Tibial nerve (tissue), 4 donors: ENCODE measurements around the gene ELF2. TPM values are rescaled to one million over a fixed set of nuclear protein-coding genes. Genes with fewer than 3 reads are reported as not detected.
"Not testable (repeated sequence)": the region's sequence is repeated elsewhere in the genome, so short reads cannot be mapped to it uniquely, and the experiment has no call there.

Experiments
- DNase-seq, 2 donors: peaks; one replicate each; pipeline ENCODE4 v3.0.0-alpha.2; 2019; ENCODE audit warnings: low spot score in 2 of 2
- H3K27ac ChIP-seq, 4 donors: fragments of 200-600 bp; sonication (generic) in 3 of 4; one replicate each; pipeline ENCODE4 v1.5.1; 2017 to 2019; ENCODE audit warnings: mild to moderate bottlenecking in 1 of 4
- H3K27me3 ChIP-seq, 2 donors: fragments of 200-600 bp; sonication (generic) in 1 of 2; one replicate each; pipeline versions ENCODE4 v1.5.1 to v1.6.0; 2017 to 2019
- H3K36me3 ChIP-seq, 3 donors: fragments of 200-600 bp; sonication (generic); one replicate each; pipeline ENCODE4 v1.5.1; 2018 to 2019
- H3K4me1 ChIP-seq, 4 donors: fragments of 200-600 bp; sonication (generic) in 3 of 4; one replicate each; pipeline ENCODE4 v1.5.1; 2017 to 2019
- H3K4me3 ChIP-seq, 4 donors: fragments of 200-600 bp; sonication (generic) in 3 of 4; one replicate each; pipeline ENCODE4 v1.5.1; 2017 to 2019; ENCODE audit warnings: mild to moderate bottlenecking in 1 of 4, moderate library complexity in 1 of 4
- H3K9me3 ChIP-seq, 4 donors: fragments of 200-600 bp; sonication (generic) in 3 of 4; one replicate each; pipeline ENCODE4 v1.5.1; 2017 to 2019
- CTCF ChIP-seq, 5 experiments: fragments of 200-600 bp in 3 of 5; fragments of 450-650 bp in 2 of 5; sonication (generic) in 3 of 5; IDR thresholded peaks; one replicate each; pipeline ENCODE4 v1.5.1; 2016 to 2019; ENCODE audit warnings: antibody characterized with exemption in 5 of 5, mild to moderate bottlenecking in 3 of 5, moderate library complexity in 2 of 5
- EP300 ChIP-seq, 2 donors: sonication (generic); formaldehyde crosslinking; IDR thresholded peaks; one replicate each; pipeline ENCODE4 v1.6.1; 2017; ENCODE audit warnings: antibody characterized with exemption in 2 of 2, mild to moderate bottlenecking in 1 of 2
- POLR2A ChIP-seq, 2 donors: fragments of 450-650 bp; IDR thresholded peaks; one replicate each; pipeline ENCODE4 v1.6.1; 2017; ENCODE audit warnings: antibody characterized with exemption in 2 of 2, mild to moderate bottlenecking in 2 of 2, moderate library complexity in 2 of 2
- WGBS, 2 donors: methylation state at CpG; one replicate each; pipeline ENCODE4 v1.1.5; 2018; 5-methylcytosine and 5-hydroxymethylcytosine counted together
- total RNA-seq, 4 donors: library from RNA; depleted of rRNA; stranded (reverse); fragments of >200 nt; gene quantifications; one replicate each; pipeline ENCODE4 v1.1.0, GENCODE V29; 2016

Gene ELF2
- total RNA-seq, 4 donors from 2014 or later: 47.1 to 62.8 (median 54.1) TPM

DNA sequence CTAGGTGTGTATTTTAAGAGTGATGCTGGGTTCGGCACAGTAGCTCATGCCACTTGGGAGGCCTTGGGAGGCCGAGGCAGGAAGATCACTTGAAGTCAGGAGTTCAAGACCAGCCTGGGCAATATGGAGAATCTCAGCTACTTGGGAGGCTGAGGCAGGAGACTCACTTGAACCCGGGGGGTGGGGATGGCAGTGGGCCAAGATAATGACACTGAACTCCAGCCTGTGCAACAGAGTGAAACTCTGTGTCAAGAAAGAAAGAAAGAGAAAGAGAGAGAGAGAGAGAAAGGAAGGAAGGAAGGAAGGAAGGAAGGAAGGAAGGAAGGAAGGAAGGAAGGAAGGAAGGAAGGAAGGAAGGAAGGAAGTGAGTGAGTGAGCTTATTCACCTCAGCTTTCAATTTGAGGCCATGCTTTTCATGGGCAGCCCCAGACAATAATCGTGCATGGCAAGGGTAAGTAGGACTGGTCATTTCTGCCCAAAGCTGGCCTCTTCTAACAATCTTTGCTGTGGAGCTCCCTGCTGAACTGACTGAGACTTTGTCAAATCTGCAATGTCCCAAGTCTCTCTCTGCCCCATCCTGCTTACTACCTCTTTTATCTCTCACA lies 42.5 kb upstream of the ELF2 start:
- Histone ChIP-seq H3K27ac (no peak overlapping the region), H3K27me3 (no peaks in the 10 kb centered on the region), H3K36me3 (no peaks in the 10 kb centered on the region), H3K9me3 (no peaks in the 10 kb centered on the region), H3K4me3 (no peak overlapping the region), H3K4me1 (no peaks in the 10 kb centered on the region)
- 84 to 90% methylated on average over 4 of the region's 4 CpGs for WGBS, 2 donors
- no peak for DNase-seq
- TF ChIP-seq POLR2A (IDR thresholded peaks at IDR 0.05) (no peak), CTCF (IDR thresholded peaks at IDR 0.05) (no peak), EP300 (IDR thresholded peaks at IDR 0.05) (no peak)

DNA sequence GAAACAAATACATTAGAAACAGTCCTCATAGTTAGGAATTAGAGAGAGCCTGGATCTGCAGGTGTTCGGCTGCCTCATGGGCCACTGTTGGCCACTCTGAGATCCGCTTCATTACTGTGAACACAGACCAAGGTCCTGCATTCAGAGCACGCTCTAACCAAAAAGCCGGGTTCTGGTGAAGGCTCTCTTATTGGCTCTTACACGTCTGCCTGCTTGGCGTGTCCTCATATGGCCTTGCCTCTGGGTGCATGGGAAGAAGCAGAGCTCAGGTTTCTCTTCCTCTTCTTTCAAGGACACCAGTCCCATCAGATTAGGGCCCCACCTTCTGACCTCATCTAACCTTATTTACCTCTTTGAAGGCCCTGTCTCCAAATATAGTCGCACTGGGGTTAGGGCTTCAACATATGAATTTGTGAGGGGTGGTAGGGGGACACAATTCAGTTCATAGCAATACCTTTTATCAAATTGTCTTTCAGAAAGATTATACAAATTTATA lies 37.1 kb upstream of the ELF2 start:
- Histone ChIP-seq H3K36me3 (no peaks in the 10 kb centered on the region), H3K27ac (no peak overlapping the region), H3K27me3 (no peaks in the 10 kb centered on the region), H3K4me1 (no peaks in the 10 kb centered on the region), H3K9me3 (no peaks in the 10 kb centered on the region), H3K4me3 (no peak overlapping the region)
- peak in 1 of 2 donors; percentile 30 for DNase-seq
- WGBS, 2 donors: 57 to 60% methylated on average over 7 of the region's 7 CpGs
- TF ChIP-seq POLR2A (IDR thresholded peaks at IDR 0.05) (no peak), CTCF (IDR thresholded peaks at IDR 0.05) (no peak), EP300 (IDR thresholded peaks at IDR 0.05) (peak in 1 of 2 donors; percentile 43)

GRCh38 chr4:139213633-139214032 lies 36.6 kb upstream of the ELF2 start:
- H3K4me3 ChIP-seq, H3K9me3 ChIP-seq, H3K27me3 ChIP-seq, H3K4me1 ChIP-seq, H3K27ac ChIP-seq, DNase-seq, H3K36me3 ChIP-seq: not testable (repeated sequence)
- WGBS, 2 donors: 82 to 90% methylated on average over 10 of the region's 10 CpGs

GRCh38 chr4:139212900-139213299 lies 35.9 kb upstream of the ELF2 start:
- H3K27ac ChIP-seq: no peak overlapping the region
- DNase-seq: no peak
- peaks cover 0 to 3% (median 0%) of the 10 kb centered on the region in 4 donors for H3K4me1 ChIP-seq
- no peaks in the 10 kb centered on the region for H3K9me3 ChIP-seq
- TF ChIP-seq EP300 (IDR thresholded peaks at IDR 0.05): no peak
- TF ChIP-seq CTCF (IDR thresholded peaks at IDR 0.05): no peak
- no peak for TF ChIP-seq POLR2A (IDR thresholded peaks at IDR 0.05)
- no peak overlapping the region for H3K4me3 ChIP-seq
- no peaks in the 10 kb centered on the region for H3K36me3 ChIP-seq
- 76 to 88% methylated on average over 3 of the region's 3 CpGs for WGBS, 2 donors
- no peaks in the 10 kb centered on the region for H3K27me3 ChIP-seq

DNA sequence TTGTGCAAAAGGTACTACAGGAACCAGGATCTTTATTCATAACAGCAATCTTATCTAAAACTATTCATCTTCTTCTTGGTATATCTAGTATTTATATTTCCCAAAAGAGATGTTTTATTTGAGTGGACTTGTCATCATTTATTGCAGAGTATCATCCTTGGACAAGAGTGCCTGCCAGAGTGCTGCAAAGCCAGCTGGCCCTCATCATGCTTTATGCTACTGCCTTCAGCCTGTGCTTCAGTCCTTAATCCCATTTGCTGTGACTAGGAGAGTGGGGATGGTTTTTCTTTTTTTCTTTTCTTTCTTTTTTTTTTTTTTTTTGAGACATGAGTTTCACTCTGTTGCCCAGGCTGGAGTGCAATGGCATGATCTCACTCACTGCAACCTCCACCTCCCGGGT lies 33.5 kb upstream of the ELF2 start:
- no peak overlapping the region for H3K4me3 ChIP-seq
- TF ChIP-seq POLR2A (IDR thresholded peaks at IDR 0.05): no peak
- TF ChIP-seq EP300 (IDR thresholded peaks at IDR 0.05): no peak
- TF ChIP-seq CTCF (IDR thresholded peaks at IDR 0.05): no peak
- no peak for DNase-seq

More for the DNA sequence above, 33.5 kb upstream of the ELF2 start:
- no peak overlapping the region for H3K27ac ChIP-seq
- H3K36me3 ChIP-seq: no peaks in the 10 kb centered on the region
- H3K4me1 ChIP-seq: peaks cover 0 to 11% (median 1%) of the 10 kb centered on the region in 4 donors
- no peaks in the 10 kb centered on the region for H3K27me3 ChIP-seq
- WGBS, 2 donors: 89 to 93% methylated on average over 1 of the region's 1 CpG
- no peaks in the 10 kb centered on the region for H3K9me3 ChIP-seq
